ENCODE data around the gene DYNLT2B. TPM values are rescaled to one million over a fixed set of nuclear protein-coding genes. Genes with fewer than 3 reads are reported as not detected.

The DYNLT2B gene
- total RNA-seq, 2 experiments from 2014 or later: 8.8 to 9.5 TPM

DNA sequence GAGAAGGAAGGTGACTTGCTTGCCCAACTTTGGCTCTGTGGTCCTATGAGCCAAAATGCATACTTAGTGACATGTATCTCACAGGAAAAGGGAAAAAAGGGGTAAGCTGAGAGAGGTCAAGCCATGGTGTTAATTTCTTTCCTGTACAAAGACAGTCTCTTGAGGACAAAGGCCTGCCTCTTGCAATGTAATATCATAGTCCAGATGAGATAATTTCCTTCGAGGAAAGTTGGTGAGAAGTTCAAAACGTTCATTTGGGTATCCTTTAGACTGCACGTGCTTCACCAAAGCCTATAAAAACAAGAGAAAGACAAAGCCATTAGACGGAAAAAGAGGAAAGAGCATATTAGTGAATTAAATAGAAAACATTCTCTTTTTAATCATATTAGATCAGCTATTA lies 38.5 kb upstream of the DYNLT2B start:
- intact Hi-C loops (cut with micrococcal nuclease): no loop called here
- ATAC-seq (no peak), DNase-seq (no peak)
- no peaks in the 10 kb centered on the region for H3K27me3 Mint-ChIP-seq
- CTCF ChIA-PET: no interaction called here
- H3K9me3 Mint-ChIP-seq: no peaks in the 10 kb centered on the region
- H3K4me3 Mint-ChIP-seq: no peak overlapping the region
- no peak overlapping the region for H3K27ac Mint-ChIP-seq
- H3K4me1 Mint-ChIP-seq (ENCODE audit: low read depth): peaks cover 11% of the 10 kb centered on the region
- no peak for TF ChIP-seq CTCF (IDR thresholded peaks at IDR 0.05)
- H3K36me3 Mint-ChIP-seq (ENCODE audit: low read depth): peaks cover 33% of the 10 kb centered on the region
- POLR2A ChIA-PET: no interaction called here

- TF ChIP-seq CTCF (IDR thresholded peaks at IDR 0.05): no peak
- ATAC-seq (no peak), DNase-seq (no peak)
- peaks cover 11% of the 10 kb centered on the region for H3K4me1 Mint-ChIP-seq (ENCODE audit: low read depth)
- no peak overlapping the region for H3K4me3 Mint-ChIP-seq
- H3K36me3 Mint-ChIP-seq (ENCODE audit: low read depth): peaks cover 28% of the 10 kb centered on the region
- no peaks in the 10 kb centered on the region for H3K9me3 Mint-ChIP-seq
- H3K27me3 Mint-ChIP-seq: no peaks in the 10 kb centered on the region
- CTCF ChIA-PET: interaction anchor here (1.0 to 1.5 kb wide), 2 partner anchors 36 to 102 kb away, joined by 3 read pairs; no protein-coding TSS in a partner anchor
- intact Hi-C loops (cut with micrococcal nuclease): no loop called here
- POLR2A ChIA-PET: no interaction called here
- H3K27ac Mint-ChIP-seq: no peak overlapping the region
Observed at GRCh38 chr3:196355668-196356067, 37.6 kb upstream of the DYNLT2B start.

- peaks cover 8% of the 10 kb centered on the region for H3K4me1 Mint-ChIP-seq (ENCODE audit: low read depth)
- no peak overlapping the region for H3K4me3 Mint-ChIP-seq
- H3K9me3 Mint-ChIP-seq: no peaks in the 10 kb centered on the region
- no peak for TF ChIP-seq CTCF (IDR thresholded peaks at IDR 0.05)
- H3K36me3 Mint-ChIP-seq (ENCODE audit: low read depth): peaks cover 21% of the 10 kb centered on the region
- ATAC-seq (no peak), DNase-seq (no peak)
- ChIA-PET POLR2A (no interaction called here), CTCF (interaction anchor here (1.3 to 1.5 kb wide), 2 partner anchors 9 to 101 kb away, joined by 3 to 4 read pairs; no protein-coding TSS in a partner anchor)
- H3K27me3 Mint-ChIP-seq: no peaks in the 10 kb centered on the region
- intact Hi-C loops (cut with micrococcal nuclease): no loop called here
- H3K27ac Mint-ChIP-seq: no peak overlapping the region
Observed at GRCh38 chr3:196354132-196354531, 36.1 kb upstream of the DYNLT2B start.

- Mint-ChIP-seq H3K27me3 (no peaks in the 10 kb centered on the region), H3K4me3 (no peak overlapping the region), H3K36me3 (ENCODE audit: low read depth) (peaks cover 13% of the 10 kb centered on the region), H3K9me3 (no peaks in the 10 kb centered on the region), H3K27ac (no peak overlapping the region), H3K4me1 (ENCODE audit: low read depth) (no peaks in the 10 kb centered on the region)
- CTCF ChIA-PET: interaction anchor here (1.5 kb wide), 1 partner anchor 10 kb away, joined by 4 read pairs; no protein-coding TSS in a partner anchor
- DNase-seq (no peak), ATAC-seq (no peak)
- intact Hi-C loops (cut with micrococcal nuclease): no loop called here
- TF ChIP-seq CTCF (IDR thresholded peaks at IDR 0.05): no peak
- POLR2A ChIA-PET: no interaction called here
Observed at GRCh38 chr3:196351541-196351940, 33.5 kb upstream of the DYNLT2B start.

DNA sequence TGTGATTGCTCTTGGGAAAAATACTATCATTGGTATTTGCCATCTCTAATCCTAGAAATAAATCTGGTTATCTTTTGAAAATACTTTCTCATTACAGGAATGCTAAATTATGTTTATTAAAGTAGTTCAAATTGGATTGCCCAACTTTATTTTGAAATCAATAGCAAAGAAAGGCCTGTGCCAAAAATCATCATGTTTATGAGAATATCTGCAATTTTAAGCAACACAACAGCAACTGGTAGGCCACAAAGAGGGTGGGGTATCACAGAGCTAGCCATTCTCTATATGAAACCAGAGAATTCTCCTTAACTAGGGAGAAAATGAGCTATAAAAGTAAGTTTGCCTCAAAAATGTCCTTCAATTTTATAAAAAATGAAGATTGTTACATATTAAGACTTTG lies 32.0 kb upstream of the DYNLT2B start:
- Mint-ChIP-seq H3K4me3 (no peak overlapping the region), H3K9me3 (no peaks in the 10 kb centered on the region), H3K36me3 (ENCODE audit: low read depth) (peaks cover 11% of the 10 kb centered on the region), H3K4me1 (ENCODE audit: low read depth) (no peaks in the 10 kb centered on the region), H3K27ac (no peak overlapping the region), H3K27me3 (no peaks in the 10 kb centered on the region)
- ChIA-PET CTCF (no interaction called here), POLR2A (no interaction called here)
- DNase-seq (no peak), ATAC-seq (no peak)
- intact Hi-C loops (cut with micrococcal nuclease): no loop called here
- TF ChIP-seq CTCF (IDR thresholded peaks at IDR 0.05): no peak

Data from activated CD8-positive, alpha-beta T cell treated with anti-CD3 and anti-CD28 coated beads for 36 hours (primary cell).